SK-N-MC (cell line): ENCODE results near the gene MAP1LC3B.

Experiments used
- EZH2 ChIP-seq: fragments of 200-600 bp; sonication (generic); IDR thresholded peaks from one replicate; pipeline ENCODE4 v1.6.1; 2017; ENCODE audit warnings: antibody characterized with exemption
- POLR2AphosphoS5 ChIP-seq: IDR thresholded peaks from 2 replicates; pipeline ENCODE4 v1.6.1; 2012; ENCODE audit warnings: mild to moderate bottlenecking, low read depth, low read length, borderline replicate concordance

- TF ChIP-seq EZH2: no peak
- TF ChIP-seq POLR2AphosphoS5: no peak
Measured at GRCh38 chr16:87347932-87348615, 44.1 kb upstream of the MAP1LC3B start.
